SK-N-SH treated with all-trans-retinoic acid at 6 μM for 48 hours (cell line): ENCODE data around the gene PLCB4.

Experiments used
- ATAC-seq: fragments of 200-7000 bp; cut with Tn5 transposase; 3 replicates; pipeline ENCODE4 v1.9.1; 2020; ENCODE audit warnings: mild to moderate bottlenecking, moderate library complexity
- ARNTL ChIP-seq: fragments of 450-650 bp; formaldehyde crosslinking; IDR thresholded peaks from 2 replicates; pipeline ENCODE4 v1.5.0; 2020; ENCODE audit warnings: low read depth, mild to moderate bottlenecking, moderate library complexity, borderline replicate concordance
- BACH2 ChIP-seq: fragments of 250-450 bp; sonication (Bioruptor Pico); IDR thresholded peaks from 2 replicates; pipeline ENCODE4 v1.9.0; 2021; ENCODE audit warnings: mild to moderate bottlenecking, borderline replicate concordance
- CREB5 ChIP-seq: fragments of 250-450 bp; sonication (Bioruptor Pico); IDR thresholded peaks from 2 replicates; pipeline ENCODE4 v1.5.1; 2020; ENCODE audit warnings: low read depth, mild to moderate bottlenecking, moderate library complexity
- CSDC2 ChIP-seq: fragments of 250-450 bp; sonication (Bioruptor Pico); IDR thresholded peaks from 2 replicates; pipeline ENCODE4 v1.5.0; 2020; ENCODE audit warnings: mild to moderate bottlenecking, moderate library complexity
- CSRNP3 ChIP-seq: fragments of 250-450 bp; sonication (Bioruptor Pico); IDR thresholded peaks from 2 replicates; pipeline ENCODE4 v1.5.1; 2021; ENCODE audit warnings: mild to moderate bottlenecking, moderate library complexity
- ESRRG ChIP-seq: fragments of 250-450 bp; sonication (Bioruptor Pico); IDR thresholded peaks from 2 replicates; pipeline ENCODE4 v1.6.1; 2021; ENCODE audit warnings: mild to moderate bottlenecking
- ISL1 ChIP-seq: fragments of 250-450 bp; sonication (Bioruptor Pico); IDR thresholded peaks from 2 replicates; pipeline ENCODE4 v2.1.2; 2022; ENCODE audit warnings: mild to moderate bottlenecking, moderate library complexity
- OSR1 ChIP-seq: fragments of 250-450 bp; sonication (Bioruptor Pico); IDR thresholded peaks from 2 replicates; pipeline ENCODE4 v1.8.0; 2022; ENCODE audit warnings: moderate library complexity, mild to moderate bottlenecking, inconsistent platforms
- PATZ1 ChIP-seq: fragments of 250-450 bp; sonication (Bioruptor Pico); IDR thresholded peaks from 2 replicates; pipeline ENCODE4 v1.8.0; 2020; ENCODE audit warnings: mild to moderate bottlenecking, moderate library complexity, borderline replicate concordance
- PPARA ChIP-seq: fragments of 250-450 bp; sonication (Bioruptor Pico); IDR thresholded peaks from 2 replicates; pipeline ENCODE4 v1.5.0; 2020; ENCODE audit warnings: mild to moderate bottlenecking, borderline replicate concordance
- RARB ChIP-seq: fragments of 250-450 bp; sonication (Bioruptor Pico); IDR thresholded peaks from 2 replicates; pipeline ENCODE4 v1.8.0; 2021; ENCODE audit warnings: mild to moderate bottlenecking, moderate library complexity
- SNAI2 ChIP-seq: fragments of 250-450 bp; sonication (Bioruptor Pico); IDR thresholded peaks from 2 replicates; pipeline ENCODE4 v1.5.0; 2020; ENCODE audit warnings: mild to moderate bottlenecking, moderate library complexity
- TCF4 ChIP-seq: fragments of 250-450 bp; sonication (Bioruptor Pico); IDR thresholded peaks from 2 replicates; pipeline ENCODE4 v1.8.0; 2021; ENCODE audit warnings: mild to moderate bottlenecking, moderate library complexity, borderline replicate concordance
- TOX ChIP-seq: fragments of 250-450 bp; sonication (Bioruptor Pico); IDR thresholded peaks from 2 replicates; pipeline ENCODE4 v1.8.0; 2021; ENCODE audit warnings: mild to moderate bottlenecking, moderate library complexity, borderline replicate concordance
- ZC3H10 ChIP-seq: fragments of 250-450 bp; sonication (Bioruptor Pico); IDR thresholded peaks from 2 replicates; pipeline ENCODE4 v1.5.1; 2021; ENCODE audit warnings: mild to moderate bottlenecking, moderate library complexity
- ZFP3 ChIP-seq: fragments of 250-450 bp; sonication (Bioruptor Pico); IDR thresholded peaks from 2 replicates; pipeline ENCODE4 v1.5.0; 2020; ENCODE audit warnings: mild to moderate bottlenecking, moderate library complexity
- ZFP30 ChIP-seq: fragments of 450-650 bp; formaldehyde crosslinking; IDR thresholded peaks from 2 replicates; pipeline ENCODE4 v1.5.0; 2022; ENCODE audit warnings: mild to moderate bottlenecking, moderate library complexity
- ZNF565 ChIP-seq: fragments of 450-650 bp; formaldehyde crosslinking; conservative IDR thresholded peaks from 2 replicates; pipeline ENCODE4 v1.5.0; 2020; ENCODE audit warnings: low read depth, mild to moderate bottlenecking, moderate library complexity
- ZNF70 ChIP-seq: fragments of 450-650 bp; formaldehyde crosslinking; IDR thresholded peaks from 2 replicates; pipeline ENCODE4 v1.5.0; 2020; ENCODE audit warnings: mild to moderate bottlenecking, moderate library complexity
- TF ChIP-seq, protein P1 (sequence below): fragments of 250-450 bp; sonication (Bioruptor Pico); IDR thresholded peaks from 2 replicates; pipeline ENCODE4 v1.8.0; 2021; ENCODE audit warnings: low read depth, mild to moderate bottlenecking, moderate library complexity, borderline replicate concordance
- TF ChIP-seq, protein P2 (sequence below): fragments of 250-450 bp; sonication (Bioruptor Pico); IDR thresholded peaks from 2 replicates; pipeline ENCODE4 v1.5.0; 2020; ENCODE audit warnings: mild to moderate bottlenecking, moderate library complexity

Gene PLCB4

GRCh38 chr20:9021699-9022098 is 47.2 kb upstream of the PLCB4 start:
- ATAC-seq = peak; percentile 51
- TF ChIP-seq, protein P1, sequence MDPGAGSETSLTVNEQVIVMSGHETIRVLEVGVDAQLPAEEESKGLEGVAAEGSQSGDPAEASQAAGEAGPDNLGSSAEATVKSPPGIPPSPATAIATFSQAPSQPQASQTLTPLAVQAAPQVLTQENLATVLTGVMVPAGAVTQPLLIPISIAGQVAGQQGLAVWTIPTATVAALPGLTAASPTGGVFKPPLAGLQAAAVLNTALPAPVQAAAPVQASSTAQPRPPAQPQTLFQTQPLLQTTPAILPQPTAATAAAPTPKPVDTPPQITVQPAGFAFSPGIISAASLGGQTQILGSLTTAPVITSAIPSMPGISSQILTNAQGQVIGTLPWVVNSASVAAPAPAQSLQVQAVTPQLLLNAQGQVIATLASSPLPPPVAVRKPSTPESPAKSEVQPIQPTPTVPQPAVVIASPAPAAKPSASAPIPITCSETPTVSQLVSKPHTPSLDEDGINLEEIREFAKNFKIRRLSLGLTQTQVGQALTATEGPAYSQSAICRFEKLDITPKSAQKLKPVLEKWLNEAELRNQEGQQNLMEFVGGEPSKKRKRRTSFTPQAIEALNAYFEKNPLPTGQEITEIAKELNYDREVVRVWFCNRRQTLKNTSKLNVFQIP (CRISPR knock-in tag) = no peak
- TF ChIP-seq CSDC2 (CRISPR knock-in tag) (no peak), ZFP30 (CRISPR knock-in tag) (no peak), ESRRG (CRISPR knock-in tag) (no peak), CSRNP3 (CRISPR knock-in tag) (no peak), ZNF70 (CRISPR knock-in tag) (no peak), ZFP3 (no peak), RARB (CRISPR knock-in tag) (no peak), SNAI2 (CRISPR knock-in tag) (no peak), ARNTL (no peak), TOX (CRISPR knock-in tag) (no peak), CREB5 (CRISPR knock-in tag) (no peak), PATZ1 (CRISPR knock-in tag) (no peak)

DNA sequence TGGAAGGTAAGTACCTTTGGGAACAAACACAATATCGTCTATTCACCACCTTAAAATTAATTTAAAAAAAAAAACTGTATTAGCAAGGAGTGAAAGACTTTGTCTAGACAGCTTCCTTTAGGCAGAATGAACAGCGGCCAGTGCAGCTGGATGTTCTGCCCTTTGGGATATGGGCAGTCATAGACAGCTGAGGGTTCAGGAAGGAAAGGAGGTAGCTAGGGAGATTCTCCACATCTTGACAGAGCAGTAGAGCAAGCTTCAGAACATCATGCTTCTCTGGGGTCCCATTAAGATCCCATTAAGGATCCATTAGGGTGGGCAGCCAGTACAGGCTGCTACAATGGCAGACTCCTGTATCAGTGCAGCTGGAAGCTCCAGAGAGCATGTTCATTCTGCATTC is 46.5 kb upstream of the PLCB4 start:
- TF ChIP-seq OSR1 (CRISPR knock-in tag) (no peak), ZFP3 (no peak), TOX (CRISPR knock-in tag) (no peak), ESRRG (CRISPR knock-in tag) (no peak), ZC3H10 (CRISPR knock-in tag) (no peak), ISL1 (CRISPR knock-in tag) (no peak), ARNTL (no peak), BACH2 (CRISPR knock-in tag) (no peak), TCF4 (CRISPR knock-in tag) (no peak), SNAI2 (CRISPR knock-in tag) (no peak), ZNF565 (CRISPR knock-in tag) (no peak), PPARA (CRISPR knock-in tag) (no peak)
- TF ChIP-seq, protein P2, sequence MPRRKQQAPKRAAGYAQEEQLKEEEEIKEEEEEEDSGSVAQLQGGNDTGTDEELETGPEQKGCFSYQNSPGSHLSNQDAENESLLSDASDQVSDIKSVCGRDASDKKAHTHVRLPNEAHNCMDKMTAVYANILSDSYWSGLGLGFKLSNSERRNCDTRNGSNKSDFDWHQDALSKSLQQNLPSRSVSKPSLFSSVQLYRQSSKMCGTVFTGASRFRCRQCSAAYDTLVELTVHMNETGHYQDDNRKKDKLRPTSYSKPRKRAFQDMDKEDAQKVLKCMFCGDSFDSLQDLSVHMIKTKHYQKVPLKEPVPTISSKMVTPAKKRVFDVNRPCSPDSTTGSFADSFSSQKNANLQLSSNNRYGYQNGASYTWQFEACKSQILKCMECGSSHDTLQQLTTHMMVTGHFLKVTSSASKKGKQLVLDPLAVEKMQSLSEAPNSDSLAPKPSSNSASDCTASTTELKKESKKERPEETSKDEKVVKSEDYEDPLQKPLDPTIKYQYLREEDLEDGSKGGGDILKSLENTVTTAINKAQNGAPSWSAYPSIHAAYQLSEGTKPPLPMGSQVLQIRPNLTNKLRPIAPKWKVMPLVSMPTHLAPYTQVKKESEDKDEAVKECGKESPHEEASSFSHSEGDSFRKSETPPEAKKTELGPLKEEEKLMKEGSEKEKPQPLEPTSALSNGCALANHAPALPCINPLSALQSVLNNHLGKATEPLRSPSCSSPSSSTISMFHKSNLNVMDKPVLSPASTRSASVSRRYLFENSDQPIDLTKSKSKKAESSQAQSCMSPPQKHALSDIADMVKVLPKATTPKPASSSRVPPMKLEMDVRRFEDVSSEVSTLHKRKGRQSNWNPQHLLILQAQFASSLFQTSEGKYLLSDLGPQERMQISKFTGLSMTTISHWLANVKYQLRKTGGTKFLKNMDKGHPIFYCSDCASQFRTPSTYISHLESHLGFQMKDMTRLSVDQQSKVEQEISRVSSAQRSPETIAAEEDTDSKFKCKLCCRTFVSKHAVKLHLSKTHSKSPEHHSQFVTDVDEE (CRISPR knock-in tag) = no peak
- TF ChIP-seq, protein P1 (CRISPR knock-in tag) = no peak
- ATAC-seq = no peak
